B cell (primary cell): ENCODE results near the gene CIDEC. TPM values are rescaled to one million over a fixed set of nuclear protein-coding genes. Genes with fewer than 3 reads are reported as not detected.
"Not testable (repeated sequence)": the region's sequence is repeated elsewhere in the genome, so short reads cannot be mapped to it uniquely, and the experiment has no call there.

Experiments
- ATAC-seq: fragments of 200-7000 bp; cut with Tn5 transposase; one replicate; pipeline ENCODE4 v1.10.0; 2021; ENCODE audit warnings: low read depth, mild to moderate bottlenecking, moderate number of reproducible peaks, moderate library complexity
- CTCF ChIA-PET: fragments of 350-600 bp; sonication (Branson Sonifier 250); formaldehyde crosslinking; loops from one replicate; lab custom pipeline; 2021; ENCODE audit warnings: antibody characterized with exemption, inconsistent platforms; lab: Charles Lee
- POLR2A ChIA-PET: fragments of 350-600 bp; sonication (Branson Sonifier 250); formaldehyde crosslinking; loops from one replicate; lab custom pipeline; 2021; ENCODE audit warnings: antibody characterized with exemption; lab: Charles Lee
- DNase-seq: peaks from one replicate; pipeline ENCODE4 v3.0.0; 2013
- H2AFZ ChIP-seq: 2 replicates; pipeline ENCODE4 v1.6.1; 2012; ENCODE audit warnings: mild to moderate bottlenecking, low read depth, low read length; ENCODE audit not compliant: insufficient read depth, poor library complexity, severe bottlenecking
- H3K27ac ChIP-seq, 2 donors: 1 replicate in 1 of 2; 2 replicates in 1 of 2; pipeline ENCODE4 v1.5.1; 2012 to 2013; ENCODE audit warnings: low read length in 2 of 2, mild to moderate bottlenecking in 2 of 2, moderate library complexity in 1 of 2
- H3K27me3 ChIP-seq, 4 experiments: fragments of 200-600 bp in 1 of 4; sonication (generic) in 1 of 4; replicated peaks in 1 of 4; 1 replicate in 2 of 4; 2 replicates in 2 of 4; pipeline versions ENCODE4 v1.6.1 to v1.7.0; 2013 to 2016; ENCODE audit warnings: low read length in 3 of 4, mild to moderate bottlenecking in 2 of 4, mixed read lengths in 1 of 4, moderate library complexity in 1 of 4; ENCODE audit not compliant: insufficient read depth in 4 of 4, control insufficient read depth in 3 of 4; ENCODE audit errors: control extremely low read depth in 1 of 4
- H3K36me3 ChIP-seq, 2 experiments: replicated peaks in 1 of 2; 1 replicate in 1 of 2; 2 replicates in 1 of 2; pipeline versions ENCODE4 v1.6.1 to v1.7.1; 2013; ENCODE audit warnings: low read length in 1 of 2; ENCODE audit not compliant: insufficient read depth in 2 of 2, control insufficient read depth in 1 of 2; ENCODE audit errors: control extremely low read depth in 1 of 2, extremely low read depth in 1 of 2
- H3K4me1 ChIP-seq, 2 donors: fragments of 200-600 bp in 1 of 2; sonication (generic) in 1 of 2; 1 replicate in 1 of 2; 2 replicates in 1 of 2; pipeline versions ENCODE4 v1.5.1 to v1.6.1; 2013 to 2017; ENCODE audit warnings: low read length in 2 of 2; ENCODE audit not compliant: control insufficient read depth in 2 of 2, insufficient read depth in 2 of 2
- H3K4me2 ChIP-seq: replicated peaks from 2 replicates; pipeline ENCODE3; 2012; ENCODE audit warnings: mild to moderate bottlenecking, low read depth, low read length; ENCODE audit not compliant: poor library complexity, severe bottlenecking
- H3K4me3 ChIP-seq, 5 experiments: fragments of 200-600 bp in 1 of 5; sonication (generic) in 1 of 5; 1 replicate in 3 of 5; 2 replicates in 2 of 5; pipeline versions ENCODE4 v1.5.1 to v1.7.0; 2011 to 2016; ENCODE audit warnings: low read length in 4 of 5, mild to moderate bottlenecking in 4 of 5, low read depth in 2 of 5, control low read depth in 1 of 5, moderate library complexity in 1 of 5; ENCODE audit not compliant: insufficient read depth in 1 of 5; ENCODE audit errors: control extremely low read depth in 1 of 5, extremely low read depth in 1 of 5
- H3K79me2 ChIP-seq: fragments of 200-600 bp; sonication (generic); one replicate; pipeline ENCODE4 v1.6.0; 2016; ENCODE audit warnings: low read length; ENCODE audit not compliant: control insufficient read depth, insufficient read depth
- H3K9ac ChIP-seq: fragments of 200-600 bp; sonication (generic); 2 replicates; pipeline ENCODE4 v1.6.1; 2017; ENCODE audit warnings: mild to moderate bottlenecking, low read length, moderate library complexity
- H3K9me3 ChIP-seq, 3 donors: one replicate each; pipeline versions ENCODE4 v1.6.1 to v1.7.1; 2013; ENCODE audit warnings: low read length in 2 of 3; ENCODE audit not compliant: control insufficient read depth in 2 of 3, insufficient read depth in 1 of 3; ENCODE audit errors: control extremely low read depth in 1 of 3
- H4K20me1 ChIP-seq: 2 replicates; pipeline ENCODE4 v1.6.0; 2012; ENCODE audit warnings: mild to moderate bottlenecking, low read length; ENCODE audit not compliant: insufficient read depth, control insufficient read depth, poor library complexity, severe bottlenecking
- H3K27ac Mint-ChIP-seq: one replicate; pipeline ENCODE4 v1.8.0; 2021; ENCODE audit warnings: mixed read lengths
- H3K27me3 Mint-ChIP-seq: one replicate; pipeline ENCODE4 v1.8.0; 2021; ENCODE audit warnings: mixed read lengths
- H3K4me1 Mint-ChIP-seq: one replicate; pipeline ENCODE4 v1.8.0; 2021; ENCODE audit warnings: mixed read lengths
- H3K4me3 Mint-ChIP-seq: one replicate; pipeline ENCODE4 v1.8.0; 2021; ENCODE audit warnings: mixed read lengths
- H3K9me3 Mint-ChIP-seq: one replicate; pipeline ENCODE4 v1.8.0; 2022; ENCODE audit warnings: mixed read lengths; ENCODE audit not compliant: insufficient read depth
- EZH2 ChIP-seq: IDR thresholded peaks from 2 replicates; pipeline ENCODE4 v1.6.1; 2012; ENCODE audit warnings: borderline replicate concordance, low read depth, mild to moderate bottlenecking, moderate library complexity, low read length; ENCODE audit not compliant: insufficient read depth, poor library complexity, severe bottlenecking
- WGBS: methylation state at CpG from one replicate; pipeline ENCODE4 v1.1.5; 2013; ENCODE audit warnings: missing lambda C conversion rate; ENCODE audit not compliant: insufficient coverage; 5-methylcytosine and 5-hydroxymethylcytosine counted together
- intact Hi-C: fragments of 100-400 bp; cut with micrococcal nuclease; formaldehyde crosslinking; loops from one replicate; pipeline ENCODE4 v1.10.0; 2022
- polyA plus RNA-seq: library from polyadenylated mRNA; depleted of rRNA; stranded (reverse); fragments of >200 nt; gene quantifications from 2 replicates; pipeline ENCODE4 v1.2.3, GENCODE V29; 2012
- total RNA-seq, 2 donors: library from RNA; stranded (reverse); fragments of 120-200 nt in 1 of 2; gene quantifications; 1 replicate in 1 of 2; 2 replicates in 1 of 2; pipeline versions ENCODE4 v1.2.3 to v1.2.4, GENCODE V29; 2013 to 2022
- TF ChIP-seq, protein P1 (sequence below): fragments of 200-600 bp; IDR thresholded peaks from one replicate; pipeline ENCODE4 v1.8.0; 2022; ENCODE audit warnings: antibody characterized with exemption, mild to moderate bottlenecking

CIDEC gene
- total and polyA plus RNA-seq, 2 donors (not counting 1 experiment from before 2014, with no cell fraction given): not detected

GRCh38 chr3:9852528-9852927, 27.5 kb downstream of the CIDEC start:
- no peaks in the 10 kb centered on the region for H3K79me2 ChIP-seq
- no peak overlapping the region for H3K27ac ChIP-seq
- ChIA-PET POLR2A (no interaction called here), CTCF (no interaction called here)
- no peak overlapping the region for H3K4me3 ChIP-seq
- H3K4me1 ChIP-seq: no peaks in the 10 kb centered on the region
- H2AFZ ChIP-seq: no peak overlapping the region
- Mint-ChIP-seq H3K9me3 (no peaks in the 10 kb centered on the region), H3K27me3 (peaks cover 15% of the 10 kb centered on the region), H3K4me1 (no peaks in the 10 kb centered on the region), H3K27ac (no peak overlapping the region), H3K4me3 (no peak overlapping the region)
- ATAC-seq (no peak), DNase-seq (no peak)
- H4K20me1 ChIP-seq: no peaks in the 10 kb centered on the region
- H3K36me3 ChIP-seq: no peaks in the 10 kb centered on the region
- H3K4me2 ChIP-seq: no peak overlapping the region
- intact Hi-C loops: no loop called here
- no peak overlapping the region for H3K9ac ChIP-seq
- H3K27me3 ChIP-seq: no peaks in the 10 kb centered on the region
- H3K9me3 ChIP-seq: no peaks in the 10 kb centered on the region
- TF ChIP-seq, protein P1, sequence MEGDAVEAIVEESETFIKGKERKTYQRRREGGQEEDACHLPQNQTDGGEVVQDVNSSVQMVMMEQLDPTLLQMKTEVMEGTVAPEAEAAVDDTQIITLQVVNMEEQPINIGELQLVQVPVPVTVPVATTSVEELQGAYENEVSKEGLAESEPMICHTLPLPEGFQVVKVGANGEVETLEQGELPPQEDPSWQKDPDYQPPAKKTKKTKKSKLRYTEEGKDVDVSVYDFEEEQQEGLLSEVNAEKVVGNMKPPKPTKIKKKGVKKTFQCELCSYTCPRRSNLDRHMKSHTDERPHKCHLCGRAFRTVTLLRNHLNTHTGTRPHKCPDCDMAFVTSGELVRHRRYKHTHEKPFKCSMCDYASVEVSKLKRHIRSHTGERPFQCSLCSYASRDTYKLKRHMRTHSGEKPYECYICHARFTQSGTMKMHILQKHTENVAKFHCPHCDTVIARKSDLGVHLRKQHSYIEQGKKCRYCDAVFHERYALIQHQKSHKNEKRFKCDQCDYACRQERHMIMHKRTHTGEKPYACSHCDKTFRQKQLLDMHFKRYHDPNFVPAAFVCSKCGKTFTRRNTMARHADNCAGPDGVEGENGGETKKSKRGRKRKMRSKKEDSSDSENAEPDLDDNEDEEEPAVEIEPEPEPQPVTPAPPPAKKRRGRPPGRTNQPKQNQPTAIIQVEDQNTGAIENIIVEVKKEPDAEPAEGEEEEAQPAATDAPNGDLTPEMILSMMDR: no peak
- no peak for TF ChIP-seq EZH2
- 93% methylated on average over 5 of the region's 6 CpGs for WGBS

GRCh38 chr3:9851926-9852325, 28.1 kb downstream of the CIDEC start:
- H3K9me3 Mint-ChIP-seq, H3K9ac ChIP-seq, H4K20me1 ChIP-seq, ATAC-seq, DNase-seq, H3K4me3 ChIP-seq, H3K36me3 ChIP-seq, H3K27ac Mint-ChIP-seq, H3K4me3 Mint-ChIP-seq, H3K4me2 ChIP-seq, H3K9me3 ChIP-seq, H3K4me1 ChIP-seq, H3K79me2 ChIP-seq, H3K27me3 ChIP-seq, H3K4me1 Mint-ChIP-seq, POLR2A ChIA-PET, H3K27ac ChIP-seq, H2AFZ ChIP-seq, intact Hi-C loops, CTCF ChIA-PET: not testable (repeated sequence)
- peaks cover 15% of the 10 kb centered on the region for H3K27me3 Mint-ChIP-seq
- WGBS: 90% methylated on average over 3 of the region's 6 CpGs

DNA sequence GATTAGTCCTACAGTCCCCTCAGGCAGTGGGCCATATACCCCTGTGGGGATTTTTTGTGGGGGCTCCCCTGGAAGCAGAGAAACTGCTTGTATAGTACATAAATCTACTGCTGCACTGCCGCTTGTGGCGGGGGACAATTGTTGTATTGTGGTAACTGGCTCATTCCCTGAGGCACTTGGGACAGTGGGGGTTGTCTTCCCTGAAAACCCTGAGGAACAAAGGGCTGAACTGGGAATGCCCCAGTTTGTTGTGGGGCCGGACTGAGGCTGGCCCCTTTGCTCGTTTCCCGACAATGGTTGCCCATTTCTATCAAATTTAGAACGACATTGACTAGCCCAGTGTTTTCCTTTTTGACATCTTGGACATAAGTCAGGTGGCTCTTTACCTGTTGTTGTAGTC, 28.7 kb downstream of the CIDEC start:
- DNase-seq, H3K4me3 Mint-ChIP-seq, H3K79me2 ChIP-seq, H3K9ac ChIP-seq, H3K9me3 Mint-ChIP-seq, H3K4me2 ChIP-seq, H3K9me3 ChIP-seq, H4K20me1 ChIP-seq, CTCF ChIA-PET, H3K27ac ChIP-seq, POLR2A ChIA-PET, ATAC-seq, H3K27me3 ChIP-seq, H2AFZ ChIP-seq, H3K36me3 ChIP-seq, intact Hi-C loops, H3K4me1 Mint-ChIP-seq, H3K27ac Mint-ChIP-seq, H3K4me1 ChIP-seq, H3K4me3 ChIP-seq: not testable (repeated sequence)
- H3K27me3 Mint-ChIP-seq: peaks cover 15% of the 10 kb centered on the region
- WGBS: 92% methylated on average over 5 of the region's 6 CpGs
